K562 (cell line): ENCODE data around the gene SCRN2. TPM values are rescaled to one million over a fixed set of nuclear protein-coding genes. Genes with fewer than 3 reads are reported as not detected.

ENCODE experiments used
- ATF3 ChIP-seq, 2 experiments: fragments of 450-650 bp in 1 of 2; sonication (generic) in 1 of 2; formaldehyde crosslinking in 1 of 2; IDR thresholded peaks in 1 of 2; conservative IDR thresholded peaks in 1 of 2; 2 replicates each; pipeline versions ENCODE4 v1.6.1 to v1.8.1; 2016 to 2023; ENCODE audit warnings: mild to moderate bottlenecking in 2 of 2, moderate library complexity in 2 of 2, inconsistent platforms in 1 of 2, missing genetic modification reagents in 1 of 2
- CCNT2 ChIP-seq: IDR thresholded peaks from 2 replicates; pipeline ENCODE4 v1.6.1; 2011; ENCODE audit warnings: borderline replicate concordance, low read depth, mild to moderate bottlenecking, moderate library complexity, mixed read lengths, low read length; ENCODE audit not compliant: insufficient read length; ENCODE audit errors: extremely low read depth
- E2F1 ChIP-seq: sonication (generic); formaldehyde crosslinking; IDR thresholded peaks from 2 replicates; pipeline ENCODE4 v1.8.1; 2023; ENCODE audit warnings: mild to moderate bottlenecking, missing genetic modification reagents, moderate library complexity
- FUS ChIP-seq: fragments of 200-400 bp; formaldehyde crosslinking; optimal IDR thresholded peaks from 2 replicates; pipeline ENCODE3; 2017; ENCODE audit warnings: low read depth, low read length
- HBP1 ChIP-seq: fragments of 450-650 bp; formaldehyde crosslinking; IDR thresholded peaks from 2 replicates; pipeline ENCODE4 v1.4.0; 2022; ENCODE audit warnings: missing genetic modification characterization
- L3MBTL2 ChIP-seq: fragments of 450-650 bp; IDR thresholded peaks from 2 replicates; pipeline ENCODE4 v1.6.1; 2016; ENCODE audit warnings: mild to moderate bottlenecking, moderate library complexity
- MCM3 ChIP-seq: fragments of 450-650 bp; IDR thresholded peaks from 2 replicates; pipeline ENCODE4 v1.6.1; 2016
- MITF ChIP-seq: IDR thresholded peaks from 2 replicates; pipeline ENCODE4 v1.6.1; 2014; ENCODE audit warnings: antibody characterized with exemption
- NCOA2 ChIP-seq, 2 experiments: fragments of 450-650 bp; IDR thresholded peaks; 2 replicates each; pipeline ENCODE4 v1.6.1; 2018; ENCODE audit warnings: mild to moderate bottlenecking in 2 of 2, moderate library complexity in 1 of 2; ENCODE audit not compliant: partially characterized antibody in 2 of 2
- NELFE ChIP-seq: IDR thresholded peaks from 2 replicates; pipeline ENCODE4 v1.6.1; 2011; ENCODE audit warnings: mild to moderate bottlenecking; ENCODE audit not compliant: insufficient read depth, insufficient read length
- NR2C2 ChIP-seq, 2 experiments: fragments of 200-800 bp in 1 of 2; sonication (Bioruptor generic) in 1 of 2; sonication (generic) in 1 of 2; formaldehyde crosslinking in 1 of 2; IDR thresholded peaks; 2 replicates each; pipeline versions ENCODE4 v1.6.1 to v1.8.0; 2016 to 2022; ENCODE audit warnings: mild to moderate bottlenecking in 1 of 2, missing compliant biosample characterization in 1 of 2, missing genetic modification characterization in 1 of 2, missing genetic modification reagents in 1 of 2
- PATZ1 ChIP-seq: fragments of 250-450 bp; sonication (Bioruptor Pico); IDR thresholded peaks from 2 replicates; pipeline ENCODE4 v1.5.0; 2020; ENCODE audit warnings: mild to moderate bottlenecking, borderline replicate concordance
- PHTF2 ChIP-seq: fragments of 250-450 bp; sonication (Bioruptor Pico); IDR thresholded peaks from 2 replicates; pipeline ENCODE4 v1.5.0; 2021; ENCODE audit warnings: mild to moderate bottlenecking
- POLR2G ChIP-seq: fragments of 200-400 bp; formaldehyde crosslinking; IDR thresholded peaks from 2 replicates; pipeline ENCODE4 v1.6.1; 2017; ENCODE audit warnings: low read depth, mild to moderate bottlenecking, antibody characterized with exemption, low read length, moderate library complexity
- SMARCA4 ChIP-seq: fragments of 450-650 bp; IDR thresholded peaks from 2 replicates; pipeline ENCODE4 v1.6.1; 2016
- TRIM28 ChIP-seq: fragments of 450-650 bp; IDR thresholded peaks from 2 replicates; pipeline ENCODE4 v1.6.1; 2017
- ZNF124 ChIP-seq: sonication (generic); formaldehyde crosslinking; IDR thresholded peaks from 2 replicates; pipeline ENCODE4 v1.8.1; 2022; ENCODE audit warnings: missing genetic modification reagents
- ZNF263 ChIP-seq: sonication (generic); formaldehyde crosslinking; IDR thresholded peaks from 2 replicates; pipeline ENCODE4 v1.8.0; 2022; ENCODE audit warnings: mild to moderate bottlenecking, missing genetic modification reagents, borderline replicate concordance
- ZNF384 ChIP-seq: IDR thresholded peaks from 2 replicates; pipeline ENCODE4 v1.6.1; 2012; ENCODE audit warnings: low read depth, low read length, improper control_type of control experiment
- ZSCAN29 ChIP-seq: fragments of 450-650 bp; IDR thresholded peaks from 2 replicates; pipeline ENCODE4 v1.6.1; 2017
- polyA plus RNA-seq, 8 experiments: library from polyadenylated mRNA; depleted of rRNA in 4 of 8; stranded (reverse) in 5 of 8; unstranded in 3 of 8; fragments of >200 nt; fragmentation: Nextera tagmentation in 2 of 8; fragmentation: Illumina TruSeq in 1 of 8; extraction: Ambion mirVana in 2 of 8; extraction: Trizol in 1 of 8; gene quantifications; 2 replicates each; pipeline versions ENCODE4 v1.2.1 to v1.2.3, GENCODE V29; 2011 to 2014; ENCODE audit warnings: inconsistent platforms in 1 of 8, missing spikeins in 1 of 8
- total RNA-seq, 7 experiments: library from RNA; depleted of rRNA in 6 of 7; stranded (reverse); fragments of >200 nt in 6 of 7; fragmentation: Illumina TruSeq in 2 of 7; extraction: Trizol in 2 of 7; gene quantifications; 2 replicates each; pipeline versions ENCODE4 v1.2.1 to v1.2.3, GENCODE V29; 2011 to 2021; ENCODE audit warnings: low replicate concordance in 1 of 7

SCRN2 gene
- total and polyA plus RNA-seq, 9 of the 15 experiments (the other 6 are each of a cell fraction or from before 2014, with no cell fraction given) = 0.25 to 32.9 (median 13.6) TPM

- TF ChIP-seq L3MBTL2 = peak; percentile 58; the same call in 1 of the 2 replicates
- TF ChIP-seq POLR2G = no peak
- no peak for TF ChIP-seq MITF
- TF ChIP-seq MCM3 = no peak
- TF ChIP-seq HBP1 = no peak
- no peak for TF ChIP-seq NR2C2 (CRISPR knock-in tag; IDR thresholded peaks at IDR 0.05)
- TF ChIP-seq NR2C2 (tag; IDR thresholded peaks at IDR 0.05) = peak; percentile 50; the same call in 1 of the 2 replicates
- TF ChIP-seq TRIM28 = no peak
- peak; percentile 73 for TF ChIP-seq ATF3 (IDR thresholded peaks at IDR 0.05)
- TF ChIP-seq ATF3 (CRISPR knock-in tag; conservative IDR thresholded peaks at IDR 0.05) = no peak
- no peak for TF ChIP-seq ZNF124 (CRISPR knock-in tag)
- TF ChIP-seq FUS = no peak
- no peak for TF ChIP-seq PHTF2 (CRISPR knock-in tag)
- no peak for TF ChIP-seq NELFE
- no peak for TF ChIP-seq ZNF384
- peak; percentile 47; the same call in 1 of the 2 replicates for TF ChIP-seq SMARCA4
- TF ChIP-seq CCNT2 = no peak
- no peak for TF ChIP-seq ZNF263
- TF ChIP-seq NCOA2 (IDR thresholded peaks at IDR 0.05; ENCODE audit: partially characterized antibody in 2 of 2) = no peak
- TF ChIP-seq ZSCAN29 = no peak
- TF ChIP-seq E2F1 (CRISPR knock-in tag) = no peak
- TF ChIP-seq PATZ1 = no peak
Measured at GRCh38 chr17:47810200-47810821, 30.8 kb downstream of the SCRN2 start (continued).
